Measurements from ENCODE around the gene CTXN2.

The CTXN2 gene

DNA sequence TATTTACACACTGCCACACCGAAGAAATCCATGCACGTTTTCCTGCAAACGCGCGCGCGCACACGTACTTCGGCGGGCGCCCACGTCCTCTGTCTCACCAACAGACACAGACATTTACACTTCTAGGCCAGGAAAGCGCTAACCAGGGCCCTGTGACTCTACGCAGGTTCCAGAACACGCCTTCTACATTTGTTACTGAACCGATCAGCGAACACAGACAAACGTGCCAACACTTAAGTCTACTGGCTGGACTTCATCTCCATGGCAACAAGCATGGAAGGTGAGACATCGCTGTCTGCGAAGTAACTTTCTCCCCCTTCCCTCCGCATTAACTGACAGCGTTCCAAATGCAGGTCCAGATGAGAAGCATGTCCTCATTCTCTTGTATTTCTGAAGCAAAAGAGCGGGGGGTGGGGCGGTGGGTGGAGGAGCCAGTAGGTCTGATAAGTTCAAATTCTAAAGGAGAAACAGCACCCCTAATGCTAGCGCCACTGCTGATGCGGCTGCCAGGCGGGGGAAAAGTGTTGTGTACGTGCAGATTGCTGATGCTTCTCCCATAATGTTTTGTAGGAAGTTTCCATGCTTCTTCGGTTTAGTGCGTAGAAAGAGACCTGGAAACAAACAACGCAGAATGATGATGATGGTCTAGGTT, at the start of gene CTXN2:
Gene CTXN2 (plus strand): TSS at position 92 of the 652 bp plus-strand sequence. CDS start 9,636 bp downstream, outside the sequence.
- no peak for DNase-seq

DNA sequence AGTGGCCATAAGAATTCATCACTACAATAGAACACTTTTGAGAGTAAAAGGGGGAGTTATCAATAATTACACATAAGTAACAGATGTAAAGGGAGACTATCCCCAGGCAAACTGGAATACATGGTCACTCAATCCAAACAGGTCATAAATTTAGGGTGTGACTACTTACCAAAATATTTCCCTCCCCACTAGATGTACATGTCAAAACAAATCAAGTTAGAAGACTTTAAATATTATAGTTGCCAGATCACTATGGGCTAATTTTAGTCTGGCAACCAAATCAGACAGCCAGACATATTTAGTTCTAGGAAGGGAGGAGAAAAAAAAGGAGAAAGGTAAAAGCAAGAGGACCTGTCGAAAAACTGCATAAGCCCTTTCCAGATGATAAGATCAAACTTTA, 47.6 kb upstream of the CTXN2 start:
- no peak for DNase-seq

DNA sequence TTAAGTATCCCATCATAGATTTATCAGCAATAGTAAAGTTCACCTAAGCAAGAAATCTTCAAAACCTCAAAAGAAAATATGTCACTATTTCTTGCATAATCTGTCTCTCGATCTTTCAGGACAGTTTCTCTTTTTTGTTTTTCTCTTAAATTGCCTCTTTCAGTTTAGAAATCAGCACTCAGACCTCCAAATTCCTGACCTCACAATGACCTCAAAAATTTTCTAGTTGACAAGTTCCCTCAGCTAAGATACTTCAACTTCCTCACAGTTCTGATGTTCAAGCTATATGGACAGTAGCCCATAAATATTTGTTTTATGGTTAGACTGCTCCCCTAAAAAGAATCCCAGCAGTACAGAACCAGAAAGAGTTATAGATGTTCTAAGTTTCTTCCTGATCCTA, 46.6 kb upstream of the CTXN2 start:
- no peak for DNase-seq

DNA sequence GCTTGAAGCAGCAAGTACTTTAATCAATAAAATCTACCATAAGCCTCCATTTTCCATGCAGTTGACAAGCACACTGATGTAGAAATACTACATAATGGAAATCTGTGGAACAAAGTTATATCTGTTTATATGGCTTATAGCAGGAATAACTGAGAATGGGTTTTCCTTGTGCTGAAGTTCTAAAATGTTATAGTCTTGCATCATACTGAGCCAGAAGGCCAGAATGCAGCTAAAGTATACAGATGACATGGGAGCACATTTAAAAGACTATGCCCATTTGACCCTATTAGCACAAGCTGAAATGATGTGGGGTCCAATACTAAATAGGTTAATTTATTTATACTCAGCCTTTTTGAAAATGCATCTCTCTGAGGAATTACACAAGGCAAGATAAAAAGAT, 45.5 kb upstream of the CTXN2 start:
- no peak for DNase-seq

DNA sequence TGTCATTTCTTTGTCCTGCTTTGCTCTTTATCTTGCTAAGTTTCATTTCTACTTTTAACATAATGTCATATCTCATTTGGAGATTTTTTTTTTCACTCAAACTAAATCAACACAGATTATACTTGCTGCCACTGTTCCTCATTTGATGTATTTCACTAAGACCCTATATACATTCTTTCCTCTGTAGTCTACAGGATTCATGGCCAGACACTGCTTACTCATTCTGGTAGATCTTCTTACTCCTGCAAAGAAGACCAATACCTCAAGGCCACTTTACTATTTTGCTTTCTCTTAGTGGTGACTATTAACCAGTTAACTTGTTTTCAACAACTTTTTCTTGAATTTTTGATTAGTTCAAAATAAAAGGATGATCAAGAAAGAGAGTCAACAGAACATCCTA, 44.1 kb upstream of the CTXN2 start:
- DNase-seq = no peak

DNA sequence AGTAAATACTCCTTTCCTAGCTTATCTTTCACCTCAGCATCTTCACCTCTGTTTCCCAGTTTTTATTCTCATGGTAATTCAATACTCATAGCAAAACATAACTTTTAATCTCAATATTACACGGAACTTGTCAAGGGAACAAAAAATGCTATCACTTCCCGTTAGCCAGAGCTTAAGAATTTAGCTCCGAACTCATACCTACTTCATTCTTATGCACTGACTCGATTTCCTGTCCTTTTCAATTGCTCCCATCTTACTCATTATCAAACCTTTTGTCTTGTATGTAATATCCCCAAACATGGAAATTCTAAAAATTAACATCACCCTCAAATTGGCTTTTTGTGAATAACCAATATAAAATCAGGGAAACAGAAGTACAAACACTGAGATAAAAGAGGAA, 41.6 kb upstream of the CTXN2 start:
- DNase-seq = no peak

DNA sequence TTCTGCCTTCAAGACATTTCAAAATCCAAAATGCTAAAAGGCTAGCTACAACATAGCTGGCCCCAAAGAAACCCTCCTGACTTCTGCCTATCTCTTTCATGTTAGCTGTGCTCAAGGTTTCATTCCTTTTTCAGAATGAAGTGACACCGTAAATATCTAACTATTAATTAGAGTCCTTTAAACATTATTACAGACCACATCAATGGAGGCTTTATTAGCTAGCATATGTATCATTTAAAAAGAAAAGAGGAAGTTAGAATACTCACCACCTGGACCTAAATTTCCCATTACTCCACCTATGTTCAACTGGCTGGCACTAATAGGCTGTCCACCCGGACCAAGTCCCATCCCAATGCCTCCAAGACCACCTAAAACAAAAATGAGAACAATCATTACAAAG, 37.9 kb upstream of the CTXN2 start:
- no peak for DNase-seq

DNA sequence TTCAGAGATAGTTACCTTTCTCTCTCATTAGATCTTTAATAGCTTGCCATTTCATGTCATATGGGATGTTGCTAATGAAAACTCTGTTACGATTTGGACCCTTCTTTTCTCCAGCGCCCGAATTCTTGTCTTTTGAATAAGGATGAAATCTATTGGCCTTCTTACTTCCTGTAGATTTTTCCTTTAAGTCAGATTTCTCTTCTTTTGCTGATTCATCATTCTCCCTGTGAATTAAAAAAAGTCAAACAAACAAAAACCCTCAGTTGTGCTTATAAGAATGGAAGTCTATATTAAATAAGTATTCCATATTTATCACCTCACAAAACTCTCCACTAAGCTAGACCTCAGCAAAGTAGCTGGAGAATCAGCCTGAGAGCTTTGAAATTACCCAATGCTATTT, 22.8 kb upstream of the CTXN2 start:
- no peak for DNase-seq

DNA sequence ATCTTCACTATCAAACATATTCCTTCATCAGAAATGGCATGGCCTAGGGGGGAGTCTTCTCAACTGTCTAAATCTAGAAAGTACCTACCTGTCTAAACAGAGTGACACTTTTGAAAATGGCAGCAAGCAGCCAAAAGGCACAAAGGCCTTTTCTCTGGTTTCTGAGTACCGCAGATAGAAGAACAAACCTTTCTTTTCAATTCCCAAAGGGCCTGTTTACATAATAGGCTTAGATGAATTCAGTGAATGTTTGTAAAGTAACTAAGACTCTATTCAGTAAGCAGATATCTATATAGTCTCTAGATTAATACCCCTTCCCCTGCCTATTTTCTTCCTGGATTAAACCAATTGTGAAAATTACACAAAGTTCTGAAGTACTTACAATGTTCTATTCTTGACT, 20.5 kb upstream of the CTXN2 start:
- no peak for DNase-seq

DNA sequence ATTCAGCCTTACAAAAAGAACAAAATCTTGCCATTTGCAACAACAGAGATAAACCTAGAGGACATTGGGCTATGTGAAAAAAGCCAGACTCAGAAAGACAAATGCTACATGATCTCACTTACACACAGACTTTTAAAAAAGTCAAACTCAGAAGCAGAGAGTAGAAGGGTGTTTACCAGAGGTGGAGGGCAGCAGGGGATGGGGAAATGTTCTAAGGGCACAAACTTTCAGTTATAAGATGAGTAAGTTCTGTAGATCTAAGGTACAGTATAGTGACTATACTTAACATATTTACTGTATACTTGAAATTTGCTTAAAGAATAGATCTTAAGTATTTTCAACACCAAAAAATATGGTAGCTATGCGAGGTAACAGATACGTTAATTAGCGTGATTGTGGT, 16.3 kb upstream of the CTXN2 start:
- peak; percentile 17 for DNase-seq

DNA sequence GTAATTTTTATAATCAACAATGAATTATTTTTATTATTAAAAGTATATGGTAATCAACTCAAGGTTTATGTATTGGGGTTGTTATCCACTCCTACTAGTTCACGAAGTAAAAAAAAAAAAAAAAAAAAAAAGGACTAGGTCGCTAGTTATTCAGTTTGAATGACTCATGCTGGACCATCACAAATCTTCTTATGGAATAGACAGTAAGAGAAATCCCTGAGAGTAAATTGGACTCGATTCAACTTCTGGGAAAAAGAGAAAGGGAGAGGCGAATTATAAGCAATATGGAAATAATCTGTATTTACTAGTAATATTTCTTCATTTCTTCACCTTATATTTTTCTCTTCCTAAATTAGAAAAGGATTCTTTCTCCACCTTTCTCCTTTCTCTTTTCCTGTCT, 15.4 kb upstream of the CTXN2 start:
- DNase-seq = no peak

DNA sequence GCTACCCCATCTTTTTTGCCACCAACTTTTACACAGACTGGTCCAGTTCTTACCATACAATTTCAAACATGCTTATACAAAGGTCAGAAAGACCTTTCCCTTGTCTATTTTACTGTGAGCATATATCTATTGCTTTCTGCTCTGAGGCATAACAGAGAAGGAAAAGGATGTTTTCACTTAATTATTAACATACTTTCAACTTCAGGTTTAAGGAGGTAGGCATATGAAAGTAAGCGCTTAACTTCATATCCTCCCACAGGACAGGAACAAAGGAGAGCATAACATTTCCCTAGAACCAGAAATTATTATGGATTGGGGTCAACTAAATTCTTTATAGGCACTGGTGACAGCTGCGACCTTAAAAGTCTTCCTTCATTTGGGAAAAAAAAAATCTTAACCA, 14.5 kb upstream of the CTXN2 start:
- no peak for DNase-seq

DNA sequence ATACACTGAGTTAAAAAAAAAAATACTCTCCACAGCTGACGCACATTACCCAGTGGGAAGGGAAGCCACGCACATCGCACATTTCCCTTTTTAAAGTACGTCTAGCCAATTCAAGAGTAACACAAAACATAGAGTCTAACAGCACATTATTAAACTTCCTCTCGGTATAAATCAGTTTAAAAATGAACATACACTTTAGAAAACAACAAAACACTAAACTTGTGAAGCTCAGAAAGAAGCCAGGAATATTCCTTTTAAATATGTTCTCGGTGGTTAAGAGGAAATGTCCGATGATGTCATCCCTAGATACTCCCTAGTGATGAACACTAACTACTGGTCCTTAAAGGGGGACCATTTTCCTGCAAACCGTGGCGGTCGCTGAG, 14.1 kb upstream of the CTXN2 start:
- peak; percentile 32 for DNase-seq

DNA sequence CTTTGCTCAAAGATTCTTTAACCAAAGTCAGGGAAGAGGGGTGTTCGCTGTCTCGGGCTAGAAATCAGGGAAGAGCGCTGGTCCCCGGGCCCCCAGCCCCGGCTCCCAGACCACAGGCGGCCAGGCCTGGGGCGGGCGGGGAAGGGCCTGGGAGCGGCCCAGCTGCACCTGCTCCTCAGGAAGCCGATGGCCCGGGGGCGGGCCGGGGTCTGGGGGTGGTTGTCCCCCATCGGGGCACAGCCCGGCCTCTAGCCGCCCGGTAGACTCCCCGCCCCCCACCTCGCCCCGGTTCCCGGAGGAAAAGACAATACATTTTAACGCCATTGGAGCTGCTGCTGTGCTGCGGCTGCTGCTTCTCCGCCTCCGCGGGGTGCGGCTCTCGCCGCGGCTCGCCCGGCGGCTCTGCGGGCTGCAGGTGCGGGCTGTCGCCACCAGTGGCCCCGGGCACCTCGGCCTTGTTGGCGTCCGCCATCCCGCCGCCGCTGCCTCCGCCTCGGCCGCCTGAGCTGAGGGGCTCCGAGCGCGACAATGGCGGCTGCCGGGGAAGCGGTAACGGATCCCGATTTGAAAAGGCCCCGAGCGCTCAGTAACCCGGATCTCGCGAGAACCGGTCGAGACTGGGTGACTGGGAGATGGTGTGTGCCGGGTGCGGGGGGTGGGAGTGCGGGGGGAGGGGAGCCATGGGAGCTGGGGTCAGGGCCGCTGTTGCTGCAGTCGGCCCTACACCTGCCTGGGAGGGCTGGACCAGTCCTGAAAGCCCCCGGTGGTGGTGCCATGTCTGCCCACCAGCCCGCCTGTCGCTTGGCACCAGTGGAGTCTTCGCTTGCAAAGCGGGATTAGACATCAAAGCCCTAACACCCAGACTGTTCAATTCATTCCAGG, 13.5 kb upstream of the CTXN2 start, which contains the start of gene MYEF2:
Gene MYEF2 (minus strand): TSS at position 530 of the 882 bp plus-strand sequence. CDS start 58 bp downstream, at position 472.
- peak; percentile 81 for DNase-seq

DNA sequence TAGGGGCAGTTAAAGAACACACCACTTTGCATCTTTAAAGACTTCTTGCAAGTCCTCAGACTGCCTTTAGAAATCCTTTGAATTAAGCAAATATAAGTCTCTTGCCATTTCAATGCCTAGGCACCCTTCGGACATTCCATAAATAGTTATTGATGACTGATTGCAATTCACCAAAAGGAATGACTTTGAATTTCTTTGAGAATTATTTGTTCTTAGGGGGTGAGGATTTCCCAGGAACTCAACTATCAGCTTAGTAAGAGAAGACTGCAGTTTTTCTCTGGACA, 12.9 kb upstream of the CTXN2 start:
- DNase-seq = no peak

DNA sequence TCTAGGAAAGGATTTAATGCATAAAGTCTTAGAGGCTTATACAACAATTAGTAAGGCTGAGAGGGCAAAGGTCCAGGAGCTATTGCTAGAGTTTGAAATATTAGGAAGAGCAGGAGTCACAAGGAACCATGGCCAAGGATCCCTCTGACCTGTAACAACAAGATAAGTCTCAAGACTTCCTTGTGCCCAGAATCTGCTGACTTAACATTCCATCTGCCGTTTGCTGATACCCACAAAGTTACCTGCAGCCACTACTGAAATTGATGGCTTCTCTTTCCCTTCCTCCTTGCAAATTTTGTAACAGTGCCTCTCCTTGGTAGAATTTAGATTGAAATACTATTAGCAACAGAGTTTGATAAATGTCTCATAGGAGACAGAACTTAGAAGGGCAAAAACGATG, 8.7 kb upstream of the CTXN2 start:
- DNase-seq = no peak

DNA sequence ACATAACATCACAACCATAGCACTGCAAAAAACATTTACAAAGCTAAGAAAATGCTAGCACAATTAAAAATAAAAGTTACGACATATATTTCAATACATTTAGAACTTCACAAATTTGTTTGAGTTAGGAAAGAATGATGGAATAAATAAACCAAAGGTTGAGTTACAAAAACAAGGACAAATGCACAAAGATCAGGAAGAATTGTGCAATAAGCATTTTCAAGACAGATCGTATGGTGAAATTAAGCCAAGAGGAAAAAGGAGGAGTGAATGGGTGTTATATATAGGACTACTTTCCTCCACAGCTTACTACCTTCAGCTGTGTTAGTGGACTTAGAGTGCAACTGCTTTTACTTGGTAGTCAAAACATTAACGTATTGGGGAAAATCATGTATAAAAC, 5.9 kb upstream of the CTXN2 start:
- DNase-seq = no peak

DNA sequence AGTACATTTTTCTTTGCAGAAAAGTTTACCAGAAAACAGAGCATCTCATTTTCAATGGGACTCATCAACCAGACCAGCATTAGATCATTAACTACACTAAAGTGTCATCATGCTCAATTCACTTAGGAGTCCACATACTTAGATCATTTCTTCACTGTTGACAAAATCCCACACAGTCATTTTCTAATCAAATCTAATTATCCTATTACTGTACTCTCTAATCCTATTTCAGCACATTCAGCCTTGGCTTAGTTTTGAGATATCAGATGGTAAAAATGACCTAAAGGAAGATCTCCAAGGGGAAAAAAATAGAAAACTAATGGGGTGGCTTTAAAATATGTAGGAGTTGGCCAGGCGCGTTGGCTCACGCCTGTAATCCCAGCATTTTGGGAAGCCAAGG, 5.2 kb upstream of the CTXN2 start:
- no peak for DNase-seq

DNA sequence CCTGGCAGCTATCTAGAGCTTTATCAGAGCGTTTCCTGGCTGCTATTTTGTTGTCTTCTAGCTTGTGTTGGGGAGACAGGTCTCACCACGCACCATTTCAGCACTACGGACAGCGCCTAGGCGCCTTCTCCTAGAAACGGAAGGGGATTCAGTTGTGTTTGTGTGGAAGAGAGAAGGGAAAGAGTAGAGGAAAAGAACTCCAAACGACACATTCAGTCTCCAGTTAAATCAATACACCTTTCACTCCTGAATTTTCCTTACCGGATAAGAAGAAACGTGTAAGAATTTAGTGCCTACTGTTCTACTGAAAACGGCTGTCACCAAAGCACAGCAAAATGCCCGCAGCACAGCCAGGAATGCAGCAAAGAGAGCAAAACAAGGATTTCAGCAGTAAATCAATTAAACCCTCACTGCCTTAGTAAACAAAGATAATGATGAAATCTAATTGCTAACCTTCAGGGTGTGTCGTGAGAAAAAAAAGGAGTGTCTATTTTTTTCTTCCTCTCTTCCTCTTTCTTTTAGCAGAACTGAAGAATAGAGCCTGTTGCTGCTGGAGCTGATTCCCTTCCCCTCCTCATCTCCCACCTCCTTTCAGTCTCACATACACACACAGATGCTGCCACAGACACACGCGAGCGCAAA, 412 bp upstream of the CTXN2 start:
- peak; percentile 43 for DNase-seq

DNA sequence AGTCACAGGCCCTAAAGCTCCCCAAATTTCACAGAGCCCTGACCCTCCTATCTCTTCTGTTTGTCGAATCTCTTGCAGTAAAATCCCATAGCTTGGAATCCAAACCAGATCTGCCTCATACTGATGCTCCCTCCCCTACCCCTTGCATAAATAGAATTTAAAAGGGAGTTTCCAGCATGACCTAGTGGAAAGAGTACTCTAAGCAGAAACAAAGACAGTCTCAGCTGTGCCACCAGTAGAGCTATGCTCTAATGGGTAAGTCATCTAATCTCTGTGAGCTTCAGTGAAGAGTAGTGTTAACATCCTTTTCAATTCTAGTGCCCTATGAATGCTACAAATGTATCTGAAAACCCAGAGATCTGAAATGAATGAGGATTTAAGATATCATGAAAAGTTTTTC, 10.6 kb downstream of the CTXN2 start:
- no peak for DNase-seq

DNA sequence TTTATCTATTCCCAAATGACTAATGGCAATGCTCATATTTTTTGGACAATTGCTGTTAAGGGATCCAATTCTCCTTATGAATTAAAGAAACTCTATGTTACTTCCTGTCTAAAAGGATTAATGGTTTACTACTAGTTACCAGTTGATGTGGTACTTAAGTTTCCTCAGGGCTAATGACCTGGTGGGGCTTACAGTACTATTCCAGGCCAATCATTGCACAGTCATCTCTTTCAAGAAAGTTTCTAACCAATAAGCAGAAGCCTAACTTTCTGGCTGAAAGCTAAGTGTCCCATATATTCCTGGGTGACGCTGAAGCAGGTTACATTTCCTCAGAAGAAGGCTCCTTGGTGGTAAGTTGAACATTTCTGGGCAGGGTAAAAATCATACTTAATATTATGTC, 14.5 kb downstream of the CTXN2 start, which contains the start of gene SLC12A1:
Gene SLC12A1 (plus strand): TSS at position 322 of the 400 bp plus-strand sequence. CDS start 1,418 bp downstream, outside the sequence.
- no peak for DNase-seq

DNA sequence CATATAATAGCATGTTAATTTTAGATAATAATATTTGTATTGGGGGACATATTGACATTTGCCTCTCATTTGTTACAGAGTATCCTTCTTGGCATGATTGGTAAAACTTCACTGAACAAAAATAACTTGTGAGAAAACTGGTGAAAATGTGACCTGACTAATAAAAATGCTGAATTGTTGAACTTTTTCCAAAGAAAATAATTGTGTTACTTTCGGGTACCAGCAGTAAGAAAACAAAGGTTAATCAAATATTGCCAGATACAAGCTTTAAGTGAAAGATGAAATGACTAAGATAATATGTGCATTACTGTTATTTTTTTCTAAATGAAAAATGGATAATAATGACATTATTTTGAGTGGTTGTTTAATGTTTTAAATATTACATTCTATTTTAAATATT, 29.8 kb downstream of the CTXN2 start:
- no peak for DNase-seq

DNA sequence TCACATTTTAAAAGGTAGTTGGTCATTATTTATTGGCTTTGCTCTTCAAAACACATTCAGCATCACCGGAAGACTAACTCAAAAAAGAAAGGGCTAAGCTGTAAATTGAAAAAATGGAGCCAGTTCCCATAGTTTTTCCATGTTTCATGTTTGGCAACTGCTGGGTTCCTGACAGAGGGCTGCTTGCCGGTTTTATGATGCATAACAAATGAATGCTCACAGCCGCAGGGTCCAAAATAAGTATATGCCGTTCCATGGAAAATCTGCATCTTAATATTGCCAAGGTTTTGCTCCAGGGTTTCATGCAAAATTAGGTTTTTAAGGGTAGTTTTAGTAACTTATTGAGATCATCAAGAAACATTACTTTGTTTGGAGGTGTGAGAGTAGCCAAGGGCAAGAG, 30.4 kb downstream of the CTXN2 start:
- no peak for DNase-seq

DNA sequence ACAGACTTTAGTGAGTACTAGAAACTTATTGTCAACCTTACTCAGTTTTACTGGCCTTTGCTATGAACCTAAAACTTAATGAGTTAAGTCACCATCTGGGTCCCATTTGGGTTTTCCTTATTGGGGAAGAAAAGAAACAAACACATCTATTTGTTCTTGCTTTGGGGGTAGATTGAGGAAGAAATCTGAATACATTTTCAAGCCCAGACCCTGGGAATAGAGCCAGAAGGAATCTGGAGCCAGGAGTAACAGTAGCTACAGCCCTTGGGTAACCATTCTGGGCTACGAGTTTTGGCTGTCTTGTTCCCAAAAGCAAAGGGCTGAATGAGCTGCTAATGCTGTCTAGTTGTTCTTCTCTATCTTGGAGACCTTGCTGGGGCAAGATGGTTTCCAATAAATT, 31.2 kb downstream of the CTXN2 start:
- no peak for DNase-seq

Data from activated CD4-positive, alpha-beta T cell treated with anti-CD3 and anti-CD28 coated beads, Interleukin-2, Interleukin-6, amounts not matched to agents 100 ng/mL and 50 ng/mL, durations not matched to agents 16 hours and 8 hours (primary cell).